CMK (cell line): ENCODE measurements around the gene GOLGA8K.
"Not testable (repeated sequence)": the region's sequence is repeated elsewhere in the genome, so short reads cannot be mapped to it uniquely, and the experiment has no call there.

Experiments used
- DNase-seq: peaks from one replicate; pipeline ENCODE4 v3.0.0-alpha.2; 2010; ENCODE audit warnings: low read depth

The GOLGA8K gene

GRCh38 chr15:32356909-32357308 lies 46.2 kb downstream of the GOLGA8K start:
- DNase-seq, result not testable (repeated sequence)

- not testable (repeated sequence) for DNase-seq
Measured at GRCh38 chr15:32352748-32353147, 50.3 kb downstream of the GOLGA8K start.

GRCh38 chr15:32350563-32351220 lies 52.4 kb downstream of the GOLGA8K start:
- DNase-seq, result not testable (repeated sequence)

- DNase-seq, result not testable (repeated sequence)
Measured at GRCh38 chr15:32347037-32347436, 56.1 kb downstream of the GOLGA8K start.

- DNase-seq, result not testable (repeated sequence)
Measured at GRCh38 chr15:32345978-32346547, 57.0 kb downstream of the GOLGA8K start.

GRCh38 chr15:32343921-32344320 lies 59.2 kb downstream of the GOLGA8K start:
- DNase-seq, result not testable (repeated sequence)
